Lower leg skin (tissue), 3 donors: Measurements from ENCODE around the gene PARPBP.

Experiments used
- POLR2A ChIP-seq, 2 donors: fragments of 450-650 bp; IDR thresholded peaks; one replicate each; pipeline ENCODE4 v1.6.1; 2016 to 2017; ENCODE audit warnings: antibody characterized with exemption in 2 of 2, mild to moderate bottlenecking in 1 of 2, moderate library complexity in 1 of 2
- TF ChIP-seq, protein P1 (sequence below), 3 donors: fragments of 450-650 bp; IDR thresholded peaks; one replicate each; pipeline ENCODE4 v1.5.1; 2016; ENCODE audit warnings: antibody characterized with exemption in 3 of 3, mild to moderate bottlenecking in 3 of 3, moderate library complexity in 2 of 3

DNA sequence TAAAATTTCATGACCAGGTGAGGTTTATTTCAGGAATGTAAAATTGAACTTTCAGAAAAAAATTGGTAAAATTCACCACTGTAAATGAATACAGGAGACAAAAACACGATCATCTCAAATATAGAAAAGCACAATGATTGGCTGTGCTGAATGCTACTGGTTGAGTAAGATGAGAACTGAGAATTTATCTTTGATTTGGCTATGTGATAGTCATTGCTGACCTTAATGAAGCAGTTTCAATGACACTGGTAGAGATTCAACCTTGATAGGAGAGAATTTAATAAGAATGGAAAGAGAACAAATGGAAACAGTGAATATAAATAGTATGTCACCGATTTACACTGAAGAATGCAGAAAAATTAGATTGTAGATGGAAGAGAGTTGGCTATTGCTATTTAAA, 84.0 kb downstream of the PARPBP start:
- TF ChIP-seq POLR2A (IDR thresholded peaks at IDR 0.05) = no peak
- TF ChIP-seq, protein P1, sequence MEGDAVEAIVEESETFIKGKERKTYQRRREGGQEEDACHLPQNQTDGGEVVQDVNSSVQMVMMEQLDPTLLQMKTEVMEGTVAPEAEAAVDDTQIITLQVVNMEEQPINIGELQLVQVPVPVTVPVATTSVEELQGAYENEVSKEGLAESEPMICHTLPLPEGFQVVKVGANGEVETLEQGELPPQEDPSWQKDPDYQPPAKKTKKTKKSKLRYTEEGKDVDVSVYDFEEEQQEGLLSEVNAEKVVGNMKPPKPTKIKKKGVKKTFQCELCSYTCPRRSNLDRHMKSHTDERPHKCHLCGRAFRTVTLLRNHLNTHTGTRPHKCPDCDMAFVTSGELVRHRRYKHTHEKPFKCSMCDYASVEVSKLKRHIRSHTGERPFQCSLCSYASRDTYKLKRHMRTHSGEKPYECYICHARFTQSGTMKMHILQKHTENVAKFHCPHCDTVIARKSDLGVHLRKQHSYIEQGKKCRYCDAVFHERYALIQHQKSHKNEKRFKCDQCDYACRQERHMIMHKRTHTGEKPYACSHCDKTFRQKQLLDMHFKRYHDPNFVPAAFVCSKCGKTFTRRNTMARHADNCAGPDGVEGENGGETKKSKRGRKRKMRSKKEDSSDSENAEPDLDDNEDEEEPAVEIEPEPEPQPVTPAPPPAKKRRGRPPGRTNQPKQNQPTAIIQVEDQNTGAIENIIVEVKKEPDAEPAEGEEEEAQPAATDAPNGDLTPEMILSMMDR (IDR thresholded peaks at IDR 0.05) = no peak
